ENCODE data around the gene TK2.

Gene TK2

DNA sequence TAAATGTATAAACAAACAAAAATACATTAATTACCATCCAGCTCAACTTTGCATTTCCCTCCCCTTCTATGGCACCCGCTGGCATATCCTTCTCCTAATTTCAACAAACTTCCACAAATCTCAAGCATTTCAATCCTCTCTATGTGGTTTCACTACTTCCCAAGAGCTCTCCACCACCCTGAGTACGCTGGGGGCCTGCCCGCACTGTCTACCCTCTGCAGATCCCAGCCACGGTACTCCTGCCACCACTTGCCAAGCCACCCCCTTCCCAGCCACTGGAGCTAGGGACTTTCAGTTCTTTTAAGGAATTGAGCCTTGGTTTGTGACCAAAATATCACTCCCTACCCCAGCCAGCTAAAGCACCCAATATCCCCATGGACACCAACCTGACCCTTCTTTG lies 1.9 kb downstream of the TK2 start:
- DNase-seq (ENCODE audit: low read depth): no peak
- no peak overlapping the region for H3K4me3 ChIP-seq (ENCODE audit: control insufficient read depth, low read depth, low read length)
- TF ChIP-seq, protein P1, sequence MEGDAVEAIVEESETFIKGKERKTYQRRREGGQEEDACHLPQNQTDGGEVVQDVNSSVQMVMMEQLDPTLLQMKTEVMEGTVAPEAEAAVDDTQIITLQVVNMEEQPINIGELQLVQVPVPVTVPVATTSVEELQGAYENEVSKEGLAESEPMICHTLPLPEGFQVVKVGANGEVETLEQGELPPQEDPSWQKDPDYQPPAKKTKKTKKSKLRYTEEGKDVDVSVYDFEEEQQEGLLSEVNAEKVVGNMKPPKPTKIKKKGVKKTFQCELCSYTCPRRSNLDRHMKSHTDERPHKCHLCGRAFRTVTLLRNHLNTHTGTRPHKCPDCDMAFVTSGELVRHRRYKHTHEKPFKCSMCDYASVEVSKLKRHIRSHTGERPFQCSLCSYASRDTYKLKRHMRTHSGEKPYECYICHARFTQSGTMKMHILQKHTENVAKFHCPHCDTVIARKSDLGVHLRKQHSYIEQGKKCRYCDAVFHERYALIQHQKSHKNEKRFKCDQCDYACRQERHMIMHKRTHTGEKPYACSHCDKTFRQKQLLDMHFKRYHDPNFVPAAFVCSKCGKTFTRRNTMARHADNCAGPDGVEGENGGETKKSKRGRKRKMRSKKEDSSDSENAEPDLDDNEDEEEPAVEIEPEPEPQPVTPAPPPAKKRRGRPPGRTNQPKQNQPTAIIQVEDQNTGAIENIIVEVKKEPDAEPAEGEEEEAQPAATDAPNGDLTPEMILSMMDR (conservative IDR thresholded peaks at IDR 0.05; ENCODE audit: control insufficient read depth, insufficient read depth, low read depth, low read length): no peak

DNA sequence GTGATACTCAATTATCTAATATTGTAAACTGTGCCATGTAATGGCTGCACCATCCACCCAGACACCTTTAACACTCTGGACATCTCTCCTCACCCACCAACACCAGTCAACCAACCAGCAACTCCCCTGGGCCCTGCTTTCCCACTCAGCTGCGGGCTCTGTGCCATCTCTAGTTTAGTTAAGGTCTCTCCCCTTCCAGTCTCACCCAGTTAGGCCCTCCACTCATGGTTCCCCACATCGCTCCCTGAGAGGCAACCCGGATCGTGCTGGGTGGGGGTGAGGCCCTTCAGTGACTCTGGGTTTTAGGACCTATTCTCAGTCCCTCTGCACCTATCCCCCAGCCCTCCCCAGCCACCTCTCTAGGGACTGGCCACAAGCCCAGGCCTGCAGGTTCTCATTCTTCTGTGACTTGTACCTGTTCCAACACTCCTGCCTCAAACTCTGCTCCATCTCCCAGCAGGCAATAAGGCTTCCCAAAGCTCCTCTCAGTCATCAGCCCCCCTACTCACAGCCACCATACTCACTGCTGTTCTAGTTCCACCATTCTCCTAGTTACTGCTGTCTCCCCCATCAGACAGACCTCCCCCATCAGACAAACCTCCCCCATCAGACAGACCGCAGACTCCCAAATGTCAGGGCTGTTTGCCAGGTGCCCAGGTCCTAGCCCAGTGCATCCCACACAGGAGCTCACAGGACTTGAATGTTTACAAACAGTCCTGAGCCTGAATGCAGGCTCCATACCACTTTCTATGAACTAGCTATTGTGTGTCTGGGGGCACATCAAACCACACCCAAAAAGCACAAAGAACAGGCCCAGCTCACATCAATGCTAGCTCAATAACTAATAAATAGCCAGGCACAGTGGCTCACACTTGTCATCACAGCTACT lies 2.6 kb downstream of the TK2 start:
- TF ChIP-seq, protein P1 (conservative IDR thresholded peaks at IDR 0.05; ENCODE audit: control insufficient read depth, insufficient read depth, low read depth, low read length): no peak

DNA sequence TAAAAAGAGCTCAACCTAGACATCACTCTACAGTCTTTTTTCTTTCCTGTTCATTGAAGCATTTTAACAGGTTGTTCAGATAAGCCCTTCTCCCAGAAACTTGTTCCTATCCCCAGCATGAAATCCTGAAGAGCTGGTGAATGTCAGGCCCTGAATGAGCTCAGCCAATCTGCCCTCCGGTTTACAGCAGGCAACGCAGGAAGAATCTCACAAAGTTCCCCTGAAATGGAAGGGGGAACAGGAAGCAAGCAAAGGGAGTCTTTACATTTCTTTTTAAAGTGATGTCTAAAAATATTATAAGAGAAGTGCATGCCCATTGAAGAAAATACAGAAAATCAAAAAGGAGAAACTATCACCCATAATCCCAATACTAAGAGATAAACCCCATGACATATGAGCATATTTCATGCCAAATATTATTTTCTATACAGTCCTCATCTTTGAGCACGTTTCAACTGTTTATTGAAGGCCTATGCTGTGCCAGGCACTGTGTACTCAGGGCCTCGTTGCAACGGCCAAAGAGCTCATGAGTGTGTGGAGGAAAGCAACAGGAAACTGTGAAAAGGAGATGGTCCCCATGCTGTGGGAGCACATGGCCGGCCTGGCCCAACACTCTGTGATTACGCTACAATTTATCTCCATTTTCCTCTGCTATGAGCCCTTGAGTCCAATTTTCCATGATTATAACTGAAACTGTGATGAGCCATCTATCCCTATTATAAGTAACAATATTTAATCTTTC lies 5.7 kb downstream of the TK2 start:
- TF ChIP-seq, protein P1 (conservative IDR thresholded peaks at IDR 0.05; ENCODE audit: control insufficient read depth, insufficient read depth, low read depth, low read length): no peak
- no peak overlapping the region for H3K4me3 ChIP-seq (ENCODE audit: control insufficient read depth, low read depth, low read length)
- DNase-seq (ENCODE audit: low read depth): no peak

More for the DNA sequence above, 2.6 kb downstream of the TK2 start:
- H3K4me3 ChIP-seq (ENCODE audit: control insufficient read depth, low read depth, low read length): no peak overlapping the region
- DNase-seq (ENCODE audit: low read depth): no peak

DNA sequence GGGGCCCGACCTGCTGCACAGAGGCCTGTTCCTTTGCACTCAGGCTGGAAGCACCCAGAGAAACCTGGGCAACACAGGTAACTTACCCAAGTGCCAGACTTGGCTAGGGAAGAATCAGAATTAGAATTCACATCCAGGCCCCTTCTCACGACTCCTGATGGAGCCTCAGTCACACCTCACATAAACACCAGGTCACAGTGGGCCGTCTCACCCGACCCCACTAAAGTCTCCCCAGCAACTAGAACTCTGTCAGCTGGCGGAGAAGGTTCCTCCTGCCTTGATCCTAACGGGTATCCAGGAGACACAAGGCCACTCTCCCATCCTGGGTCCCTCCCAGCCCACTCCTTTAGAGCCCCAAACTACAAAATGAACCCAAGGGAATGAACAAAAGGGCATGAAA lies 6.4 kb downstream of the TK2 start:
- DNase-seq (ENCODE audit: low read depth): no peak
- H3K4me3 ChIP-seq (ENCODE audit: control insufficient read depth, low read depth, low read length): no peak overlapping the region
- TF ChIP-seq, protein P1 (conservative IDR thresholded peaks at IDR 0.05; ENCODE audit: control insufficient read depth, insufficient read depth, low read depth, low read length): no peak

DNA sequence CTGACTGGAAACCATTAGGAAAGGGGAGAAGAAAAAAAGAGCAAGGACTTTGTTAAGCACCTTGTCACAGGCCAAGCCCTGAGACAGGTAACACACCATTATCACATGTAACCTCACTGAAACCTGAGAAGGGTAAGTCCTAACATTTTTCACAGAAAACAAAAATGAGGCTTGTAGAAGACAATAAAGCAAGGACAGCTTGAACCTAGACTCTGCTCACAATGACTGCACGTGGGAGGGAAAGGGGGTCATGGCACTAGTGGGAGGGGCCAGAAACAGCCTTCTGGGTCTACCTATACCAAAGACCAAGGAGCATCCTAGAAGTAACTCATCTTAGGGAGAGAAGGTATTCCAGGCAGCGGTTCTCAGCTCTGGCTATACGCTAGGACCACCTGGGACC lies 7.5 kb downstream of the TK2 start:
- no peak for DNase-seq (ENCODE audit: low read depth)
- TF ChIP-seq, protein P1 (conservative IDR thresholded peaks at IDR 0.05; ENCODE audit: control insufficient read depth, insufficient read depth, low read depth, low read length): no peak
- H3K4me3 ChIP-seq (ENCODE audit: control insufficient read depth, low read depth, low read length): no peak overlapping the region

DNA sequence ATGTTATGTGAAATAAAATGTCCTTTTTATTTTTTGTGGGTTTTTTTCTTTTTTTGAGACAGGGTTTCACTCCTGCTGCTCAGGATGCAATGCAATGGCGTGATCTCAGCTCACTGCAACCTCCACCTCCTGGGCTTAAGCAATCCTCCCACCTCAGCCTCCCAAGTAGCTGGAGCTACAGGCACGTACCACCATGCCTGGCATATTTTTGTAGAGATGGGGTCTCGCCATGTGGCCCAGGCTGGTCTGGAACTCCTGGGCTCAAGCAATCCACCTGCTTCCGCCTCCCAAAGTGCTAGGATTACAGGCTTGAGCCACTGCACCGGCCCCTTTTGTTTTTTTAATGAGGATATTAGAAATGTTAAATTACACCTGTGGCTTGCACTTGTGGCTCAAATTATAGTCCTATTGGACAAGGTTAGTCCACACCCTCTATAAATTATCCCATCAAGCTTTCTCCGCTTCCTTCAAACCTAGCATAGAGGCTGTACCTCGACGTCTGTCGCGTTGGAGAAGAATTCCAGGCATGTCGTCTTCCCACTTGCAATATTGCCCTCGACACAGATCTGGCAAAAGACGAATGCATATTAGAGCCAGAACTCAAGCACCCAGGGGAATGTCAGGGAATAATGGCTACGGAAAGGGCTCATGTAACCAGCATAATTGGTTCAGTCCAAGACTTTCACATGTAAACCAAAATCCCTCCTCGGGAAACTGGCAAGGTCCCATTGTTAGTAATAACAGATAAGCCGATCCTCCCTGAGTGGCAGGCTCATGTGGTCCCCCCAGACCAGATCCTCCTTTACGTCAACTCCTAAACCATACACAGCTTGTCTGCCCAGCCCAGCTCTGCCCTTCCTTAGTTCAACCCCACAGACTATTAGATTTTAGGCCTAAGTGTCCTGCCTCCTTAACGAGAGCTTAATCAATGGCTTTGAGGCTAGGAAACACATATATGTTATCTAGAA lies 8.2 kb downstream of the TK2 start:
- no peak overlapping the region for H3K4me3 ChIP-seq (ENCODE audit: control insufficient read depth, low read depth, low read length)
- DNase-seq (ENCODE audit: low read depth): no peak
- TF ChIP-seq, protein P1 (conservative IDR thresholded peaks at IDR 0.05; ENCODE audit: control insufficient read depth, insufficient read depth, low read depth, low read length): no peak

Data from fibroblast of mammary gland (primary cell).